Embryonic facial prominence (tissue), 1 donor: ENCODE data around the gene RBM15B.
A peak's percentile ranks its signal among the peaks of the same experiment; 100 is the strongest.
"Not testable (repeated sequence)": the region's sequence is repeated elsewhere in the genome, so short reads cannot be mapped to it uniquely, and the experiment has no call there.

ENCODE experiments used
- DNase-seq: peaks from one replicate; pipeline ENCODE4 v3.0.0-alpha.2; 2016; ENCODE audit errors: extremely low spot score

RBM15B gene

GRCh38 chr3:51378065-51378464 lies 13.0 kb upstream of the RBM15B start:
- DNase-seq = no peak

GRCh38 chr3:51378726-51379125 lies 12.4 kb upstream of the RBM15B start:
- no peak for DNase-seq

GRCh38 chr3:51379301-51379700 lies 11.8 kb upstream of the RBM15B start:
- no peak for DNase-seq

GRCh38 chr3:51379746-51380455 lies 11.2 kb upstream of the RBM15B start:
- no peak for DNase-seq

- DNase-seq = no peak
Measured at GRCh38 chr3:51380601-51381332, 10.3 kb upstream of the RBM15B start.

GRCh38 chr3:51381333-51381705 lies 9.8 kb upstream of the RBM15B start:
- no peak for DNase-seq

GRCh38 chr3:51382076-51382745 lies 8.9 kb upstream of the RBM15B start:
- no peak for DNase-seq

- no peak for DNase-seq
Measured at GRCh38 chr3:51382947-51383578, 8.0 kb upstream of the RBM15B start.

- no peak for DNase-seq
Measured at GRCh38 chr3:51384055-51384725, 6.9 kb upstream of the RBM15B start.

- DNase-seq = peak; percentile 97
Measured at GRCh38 chr3:51384726-51385473, 6.2 kb upstream of the RBM15B start, which contains the start of gene MANF. Gene MANF (plus strand): TSS chr3:51385291. CDS start chr3:51385343, 52 bp downstream.

- DNase-seq = no peak
Measured at GRCh38 chr3:51385621-51386091, 5.4 kb upstream of the RBM15B start.

GRCh38 chr3:51386159-51386851 lies 4.8 kb upstream of the RBM15B start:
- no peak for DNase-seq

- no peak for DNase-seq
Measured at GRCh38 chr3:51386852-51387229, 4.2 kb upstream of the RBM15B start.

GRCh38 chr3:51387281-51387680 lies 3.8 kb upstream of the RBM15B start:
- not testable (repeated sequence) for DNase-seq

GRCh38 chr3:51388286-51389029 lies 2.6 kb upstream of the RBM15B start:
- no peak for DNase-seq

GRCh38 chr3:51389423-51390183 lies 1.5 kb upstream of the RBM15B start:
- no peak for DNase-seq

- DNase-seq = no peak
Measured at GRCh38 chr3:51390246-51391074, 625 bp upstream of the RBM15B start.
